OCI-LY1 (cell line): Measurements from ENCODE around the gene SCLT1.

Experiments used
- H2AFZ ChIP-seq: fragments of 200-600 bp; sonication (generic), shearing (Covaris generic); 2 replicates; pipeline ENCODE4 v1.6.0; 2014; ENCODE audit warnings: antibody characterized with exemption, mild to moderate bottlenecking, low read length
- H3F3A ChIP-seq: fragments of 200-600 bp; sonication (generic), shearing (Covaris generic); 2 replicates; pipeline ENCODE4 v1.6.0; 2014; ENCODE audit warnings: mild to moderate bottlenecking, antibody characterized with exemption, low read length, moderate library complexity; ENCODE audit not compliant: insufficient read depth
- H3K27ac ChIP-seq: fragments of 200-600 bp; sonication (generic); 2 replicates; pipeline ENCODE4 v1.5.1; 2014; ENCODE audit warnings: low read length, mixed run types, mild to moderate bottlenecking, low read depth; ENCODE audit not compliant: poor library complexity, severe bottlenecking
- H3K27me3 ChIP-seq: fragments of 200-600 bp; sonication (generic); 2 replicates; pipeline ENCODE4 v1.6.0; 2014; ENCODE audit warnings: antibody characterized with exemption, mild to moderate bottlenecking, low read length, moderate library complexity; ENCODE audit not compliant: insufficient read depth
- H3K36me3 ChIP-seq: fragments of 200-600 bp; sonication (generic); 2 replicates; pipeline ENCODE4 v1.6.1; 2014; ENCODE audit warnings: mild to moderate bottlenecking, antibody characterized with exemption, low read length, moderate library complexity, mixed read lengths; ENCODE audit not compliant: insufficient read depth
- H3K4me1 ChIP-seq: fragments of 200-600 bp; sonication (generic); 2 replicates; pipeline ENCODE4 v1.5.1; 2014; ENCODE audit warnings: mild to moderate bottlenecking, low read length, moderate library complexity; ENCODE audit not compliant: insufficient read depth, severe bottlenecking
- H3K4me2 ChIP-seq: fragments of 200-600 bp; sonication (generic), shearing (Covaris generic); 2 replicates; pipeline ENCODE4 v1.6.1; 2014; ENCODE audit warnings: low read length
- H3K4me3 ChIP-seq: fragments of 200-600 bp; sonication (generic); 2 replicates; pipeline ENCODE4 v1.5.1; 2014; ENCODE audit warnings: low read length, low read depth, mild to moderate bottlenecking, mixed read lengths; ENCODE audit not compliant: poor library complexity, severe bottlenecking
- H3K79me2 ChIP-seq: fragments of 200-600 bp; shearing (Covaris generic); 2 replicates; pipeline ENCODE4 v1.6.1; 2016; ENCODE audit warnings: mixed run types, low read length, mixed read lengths; ENCODE audit not compliant: insufficient read depth
- H3K9ac ChIP-seq: fragments of 200-600 bp; sonication (generic), shearing (Covaris generic); 2 replicates; pipeline ENCODE4 v1.6.1; 2014; ENCODE audit warnings: mild to moderate bottlenecking, low read length, mixed read lengths
- H3K9me2 ChIP-seq: fragments of 200-600 bp; sonication (generic), shearing (Covaris generic); 2 replicates; pipeline ENCODE4 v1.6.1; 2014; ENCODE audit warnings: low read depth, mild to moderate bottlenecking, low read length, mixed read lengths
- H3K9me3 ChIP-seq: fragments of 200-600 bp; shearing (Covaris generic); 2 replicates; pipeline ENCODE4 v1.6.1; 2014; ENCODE audit warnings: low read length, mixed read lengths
- H4K20me1 ChIP-seq: fragments of 200-600 bp; sonication (generic), shearing (Covaris generic); 2 replicates; pipeline ENCODE4 v1.6.0; 2016; ENCODE audit warnings: mild to moderate bottlenecking, low read length; ENCODE audit not compliant: insufficient read depth
- EZH2 ChIP-seq: fragments of 200-600 bp; sonication (generic), shearing (Covaris generic); IDR thresholded peaks from 2 replicates; pipeline ENCODE4 v1.8.0; 2017; ENCODE audit warnings: borderline replicate concordance, mixed run types, mild to moderate bottlenecking, antibody characterized with exemption, low read length, moderate library complexity, mixed read lengths
- TF ChIP-seq, protein P1 (sequence below): fragments of 200-600 bp; sonication (generic), shearing (Covaris generic); IDR thresholded peaks from 2 replicates; pipeline ENCODE4 v1.5.1; 2017; ENCODE audit warnings: mild to moderate bottlenecking, antibody characterized with exemption, low read length, moderate library complexity, mixed read lengths

Gene SCLT1

DNA sequence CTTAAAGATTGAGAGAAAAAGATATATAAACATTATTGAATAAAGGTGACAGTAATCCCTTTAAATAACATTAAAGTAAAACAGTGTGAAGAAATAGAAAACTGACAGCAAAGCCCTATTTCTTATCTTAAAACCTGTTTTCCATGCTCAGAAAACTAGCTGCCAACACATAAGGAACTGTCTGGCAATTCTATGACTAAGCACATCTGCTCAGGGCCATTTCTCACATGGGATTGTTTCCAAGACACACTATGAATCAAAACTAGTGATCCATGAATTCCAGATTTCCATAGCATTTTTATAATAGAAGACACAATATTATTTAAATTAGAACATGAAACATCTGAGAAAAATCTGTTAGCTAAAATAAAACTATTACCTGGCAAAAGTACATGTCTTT, 113.4 kb downstream of the SCLT1 start:
- H3K9ac ChIP-seq: no peak overlapping the region
- H3K27ac ChIP-seq: no peak overlapping the region
- TF ChIP-seq EZH2: no peak
- no peaks in the 10 kb centered on the region for H3K9me3 ChIP-seq
- H3K27me3 ChIP-seq: no peaks in the 10 kb centered on the region
- H3K4me1 ChIP-seq: no peaks in the 10 kb centered on the region
- H2AFZ ChIP-seq: no peak overlapping the region
- H3K36me3 ChIP-seq: no peaks in the 10 kb centered on the region
- H3K4me3 ChIP-seq: no peak overlapping the region
- no peaks in the 10 kb centered on the region for H3K9me2 ChIP-seq
- no peak overlapping the region for H3K4me2 ChIP-seq
- no peaks in the 10 kb centered on the region for H4K20me1 ChIP-seq
- H3K79me2 ChIP-seq: no peaks in the 10 kb centered on the region
- H3F3A ChIP-seq: no peaks in the 10 kb centered on the region

DNA sequence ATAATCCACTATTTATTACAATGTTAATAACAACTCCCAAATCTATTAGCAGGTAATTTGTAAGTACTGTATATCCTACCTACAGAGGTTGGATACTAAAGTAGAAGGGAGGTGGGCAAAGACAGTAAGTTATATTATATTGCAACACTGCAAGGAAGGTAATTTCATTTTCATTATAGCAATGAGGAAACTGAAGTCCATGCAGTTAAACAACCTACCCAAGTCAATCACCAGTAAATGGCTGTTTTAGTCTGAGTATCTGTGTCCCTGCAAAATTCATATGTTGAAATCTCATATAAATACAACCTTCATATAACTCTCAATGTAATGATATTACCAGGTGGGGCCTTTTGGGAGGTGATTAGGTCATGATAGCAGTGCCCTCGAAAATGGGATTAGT, 114.4 kb downstream of the SCLT1 start:
- no peak overlapping the region for H3K4me2 ChIP-seq
- H3K9me2 ChIP-seq: no peaks in the 10 kb centered on the region
- H3K9me3 ChIP-seq: no peaks in the 10 kb centered on the region
- H3K4me3 ChIP-seq: no peak overlapping the region
- H3K36me3 ChIP-seq: no peaks in the 10 kb centered on the region
- no peak overlapping the region for H3K9ac ChIP-seq
- H2AFZ ChIP-seq: no peak overlapping the region
- no peak for TF ChIP-seq EZH2
- TF ChIP-seq, protein P1, sequence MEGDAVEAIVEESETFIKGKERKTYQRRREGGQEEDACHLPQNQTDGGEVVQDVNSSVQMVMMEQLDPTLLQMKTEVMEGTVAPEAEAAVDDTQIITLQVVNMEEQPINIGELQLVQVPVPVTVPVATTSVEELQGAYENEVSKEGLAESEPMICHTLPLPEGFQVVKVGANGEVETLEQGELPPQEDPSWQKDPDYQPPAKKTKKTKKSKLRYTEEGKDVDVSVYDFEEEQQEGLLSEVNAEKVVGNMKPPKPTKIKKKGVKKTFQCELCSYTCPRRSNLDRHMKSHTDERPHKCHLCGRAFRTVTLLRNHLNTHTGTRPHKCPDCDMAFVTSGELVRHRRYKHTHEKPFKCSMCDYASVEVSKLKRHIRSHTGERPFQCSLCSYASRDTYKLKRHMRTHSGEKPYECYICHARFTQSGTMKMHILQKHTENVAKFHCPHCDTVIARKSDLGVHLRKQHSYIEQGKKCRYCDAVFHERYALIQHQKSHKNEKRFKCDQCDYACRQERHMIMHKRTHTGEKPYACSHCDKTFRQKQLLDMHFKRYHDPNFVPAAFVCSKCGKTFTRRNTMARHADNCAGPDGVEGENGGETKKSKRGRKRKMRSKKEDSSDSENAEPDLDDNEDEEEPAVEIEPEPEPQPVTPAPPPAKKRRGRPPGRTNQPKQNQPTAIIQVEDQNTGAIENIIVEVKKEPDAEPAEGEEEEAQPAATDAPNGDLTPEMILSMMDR: no peak
- no peaks in the 10 kb centered on the region for H3K79me2 ChIP-seq
- no peaks in the 10 kb centered on the region for H4K20me1 ChIP-seq
- H3K4me1 ChIP-seq: no peaks in the 10 kb centered on the region
- H3F3A ChIP-seq: no peaks in the 10 kb centered on the region
- H3K27me3 ChIP-seq: no peaks in the 10 kb centered on the region
- no peak overlapping the region for H3K27ac ChIP-seq

DNA sequence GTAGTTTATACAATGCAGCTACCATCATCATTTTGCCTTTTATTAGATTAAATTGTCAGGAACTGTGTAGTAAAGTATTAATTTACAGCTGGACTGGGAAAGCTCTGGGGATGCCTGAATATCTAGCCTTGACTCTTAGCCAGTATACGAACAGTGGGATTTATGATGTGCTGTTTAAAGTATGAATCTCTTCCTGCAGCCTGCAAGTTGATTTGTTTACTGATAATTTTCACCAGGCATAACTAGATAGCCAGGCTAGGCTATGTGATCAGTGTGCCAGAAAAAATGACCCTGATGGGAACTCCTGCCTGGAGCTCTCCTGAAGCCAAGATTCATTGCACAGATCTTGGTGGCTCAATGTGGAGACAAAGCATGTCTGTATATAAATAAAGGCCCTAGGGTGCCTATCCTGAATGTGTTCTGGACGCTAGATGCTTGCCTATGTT, 119.2 kb downstream of the SCLT1 start:
- H3K9me3 ChIP-seq: no peaks in the 10 kb centered on the region
- TF ChIP-seq EZH2: no peak
- TF ChIP-seq, protein P1: no peak
- H3K9me2 ChIP-seq: no peaks in the 10 kb centered on the region
- H3K36me3 ChIP-seq: no peaks in the 10 kb centered on the region
- no peak overlapping the region for H3K4me3 ChIP-seq
- H3K4me1 ChIP-seq: no peaks in the 10 kb centered on the region
- H4K20me1 ChIP-seq: no peaks in the 10 kb centered on the region
- H2AFZ ChIP-seq: no peak overlapping the region
- no peak overlapping the region for H3K4me2 ChIP-seq
- H3K9ac ChIP-seq: no peak overlapping the region
- no peak overlapping the region for H3K27ac ChIP-seq
- no peaks in the 10 kb centered on the region for H3K27me3 ChIP-seq
- no peaks in the 10 kb centered on the region for H3F3A ChIP-seq
- no peaks in the 10 kb centered on the region for H3K79me2 ChIP-seq

DNA sequence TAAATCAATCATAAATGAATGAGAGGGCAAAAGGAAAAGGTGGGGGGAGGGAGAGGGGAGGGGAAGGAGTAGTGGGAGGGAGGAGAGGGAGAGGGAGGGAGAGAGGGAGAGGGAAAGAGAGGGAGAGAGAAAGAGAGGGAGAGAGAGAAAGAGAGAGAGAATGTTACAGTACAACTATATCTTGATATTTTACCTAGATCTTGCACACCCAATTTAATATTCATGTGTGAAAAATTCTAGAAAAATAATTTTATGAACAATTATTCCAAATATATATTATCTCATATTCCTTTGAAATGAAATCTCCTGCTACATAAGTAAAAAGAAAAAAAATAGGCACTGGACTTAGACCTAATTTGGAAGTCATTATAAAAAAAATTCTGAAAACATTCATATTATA, 120.0 kb downstream of the SCLT1 start:
- H3K27me3 ChIP-seq: no peaks in the 10 kb centered on the region
- no peaks in the 10 kb centered on the region for H3K79me2 ChIP-seq
- H3K4me3 ChIP-seq: no peak overlapping the region
- H3K9me3 ChIP-seq: no peaks in the 10 kb centered on the region
- no peak overlapping the region for H2AFZ ChIP-seq
- no peaks in the 10 kb centered on the region for H3K9me2 ChIP-seq
- H3K36me3 ChIP-seq: no peaks in the 10 kb centered on the region
- H3K27ac ChIP-seq: no peak overlapping the region
- no peak overlapping the region for H3K9ac ChIP-seq
- TF ChIP-seq, protein P1: no peak
- no peak for TF ChIP-seq EZH2
- no peak overlapping the region for H3K4me2 ChIP-seq
- no peaks in the 10 kb centered on the region for H3K4me1 ChIP-seq
- H3F3A ChIP-seq: no peaks in the 10 kb centered on the region
- H4K20me1 ChIP-seq: no peaks in the 10 kb centered on the region
